Measurements from ENCODE around the gene KDM5B.

Gene KDM5B

GRCh38 chr1:202821467-202821866 lies 13.2 kb upstream of the KDM5B start:
- H3K9me3 ChIP-seq (ENCODE audit: control insufficient read depth, insufficient read depth, low read depth, low read length): no peaks in the 10 kb centered on the region
- POLR2A ChIA-PET: interaction anchor here (1.7 kb wide), 1 partner anchor 11 kb away, joined by 4 read pairs; no protein-coding TSS in a partner anchor
- no peaks in the 10 kb centered on the region for H3K4me1 ChIP-seq (ENCODE audit: control insufficient read depth, insufficient read depth, low read length)
- no peak overlapping the region for H3K4me3 ChIP-seq (ENCODE audit: low read depth, low read length)
- no peak overlapping the region for H3K27ac ChIP-seq (ENCODE audit: extremely low read depth, low read depth, low read length)
- TF ChIP-seq REPIN1 (tag by site-specific recombination; IDR thresholded peaks at IDR 0.05; ENCODE audit: low read depth): no peak
- no peak for TF ChIP-seq ZNF510 (tag by site-specific recombination; IDR thresholded peaks at IDR 0.05; ENCODE audit: insufficient replicate concordance)
- no peak for TF ChIP-seq TSHZ1 (tag by site-specific recombination; IDR thresholded peaks at IDR 0.05; ENCODE audit: borderline replicate concordance)
- TF ChIP-seq ZNF146 (tag by site-specific recombination; IDR thresholded peaks at IDR 0.05): no peak
- no peak for TF ChIP-seq ZNF10 (tag by site-specific recombination; IDR thresholded peaks at IDR 0.05)
- no peak for TF ChIP-seq KLF1 (tag by site-specific recombination; IDR thresholded peaks at IDR 0.05)
- TF ChIP-seq GLIS1 (tag by site-specific recombination; IDR thresholded peaks at IDR 0.05): no peak
- TF ChIP-seq WT1 (tag by site-specific recombination; IDR thresholded peaks at IDR 0.05): no peak
- TF ChIP-seq ZNF626 (tag by site-specific recombination; IDR thresholded peaks at IDR 0.05): no peak
- CTCF ChIA-PET: interaction anchor here (0.9 kb wide), 1 partner anchor 20 kb away, joined by 3 read pairs; no protein-coding TSS in a partner anchor
- no peaks in the 10 kb centered on the region for H3K36me3 ChIP-seq (ENCODE audit: control insufficient read depth in 2 of 2, insufficient read depth in 1 of 2, low read length in 2 of 2)

- no peak for TF ChIP-seq ZNF677 (tag by site-specific recombination; IDR thresholded peaks at IDR 0.05)
- TF ChIP-seq EGR2 (tag by site-specific recombination; IDR thresholded peaks at IDR 0.05; ENCODE audit: low read depth): 0 out of 2 replicates have a peak, but pooled peaks have one; percentile 8
- H3K36me3 ChIP-seq (ENCODE audit: control insufficient read depth in 2 of 2, insufficient read depth in 1 of 2, low read length in 2 of 2): no peaks in the 10 kb centered on the region
- no peaks in the 10 kb centered on the region for H3K4me1 ChIP-seq (ENCODE audit: control insufficient read depth, insufficient read depth, low read length)
- H3K4me3 ChIP-seq (ENCODE audit: low read depth, low read length): no peak overlapping the region
- POLR2A ChIA-PET: interaction anchor here (0.8 kb wide), 1 partner anchor 25 kb away, joined by 4 read pairs; no protein-coding TSS in a partner anchor
- H3K9me3 ChIP-seq (ENCODE audit: control insufficient read depth, insufficient read depth, low read depth, low read length): no peaks in the 10 kb centered on the region
- CTCF ChIA-PET: interaction anchor here (0.7 kb wide), 1 partner anchor 178 kb away, joined by 3 read pairs; no protein-coding TSS in a partner anchor
- no peak overlapping the region for H3K27ac ChIP-seq (ENCODE audit: extremely low read depth, low read depth, low read length)
Observed at GRCh38 chr1:202818819-202819218, 10.6 kb upstream of the KDM5B start.

- Histone ChIP-seq H3K9me3 (ENCODE audit: control insufficient read depth, insufficient read depth, low read depth, low read length) (no peaks in the 10 kb centered on the region), H3K4me1 (ENCODE audit: control insufficient read depth, insufficient read depth, low read length) (no peaks in the 10 kb centered on the region), H3K36me3 (ENCODE audit: control insufficient read depth in 2 of 2, insufficient read depth in 1 of 2, low read length in 2 of 2) (no peaks in the 10 kb centered on the region), H3K27ac (ENCODE audit: extremely low read depth, low read depth, low read length) (no peak overlapping the region), H3K4me3 (ENCODE audit: low read depth, low read length) (no peak overlapping the region)
- ChIA-PET CTCF (interaction anchor here (0.7 to 0.8 kb wide), 2 partner anchors 37 to 631 kb away, joined by 3 to 6 read pairs; no protein-coding TSS in a partner anchor), POLR2A (interaction anchor here (1.1 kb wide), 1 partner anchor 73 kb away, joined by 3 read pairs; no protein-coding TSS in a partner anchor)
- no peak for TF ChIP-seq ZNF175 (tag by site-specific recombination; IDR thresholded peaks at IDR 0.05)
- no peak for TF ChIP-seq ZNF416 (tag by site-specific recombination; IDR thresholded peaks at IDR 0.05)
- peak; percentile 21; the same call in 1 of the 2 replicates for TF ChIP-seq ZNF600 (tag by site-specific recombination; IDR thresholded peaks at IDR 0.05)
- no peak for TF ChIP-seq ZFP37 (tag by site-specific recombination; IDR thresholded peaks at IDR 0.05)
- TF ChIP-seq GLI2 (tag by site-specific recombination; IDR thresholded peaks at IDR 0.05; ENCODE audit: borderline replicate concordance, low read depth): no peak
- no peak for TF ChIP-seq GLI4 (tag by site-specific recombination; IDR thresholded peaks at IDR 0.05)
- TF ChIP-seq ZBTB17 (tag by site-specific recombination; IDR thresholded peaks at IDR 0.05): peak; percentile 53; the same call in 1 of the 2 replicates
- TF ChIP-seq ZNF837 (tag by site-specific recombination; IDR thresholded peaks at IDR 0.05): no peak
- no peak for TF ChIP-seq ZNF311 (tag by site-specific recombination; IDR thresholded peaks at IDR 0.05; ENCODE audit: borderline replicate concordance)
- TF ChIP-seq ZBTB6 (tag by site-specific recombination; IDR thresholded peaks at IDR 0.05): no peak
- no peak for TF ChIP-seq PRDM2 (tag by site-specific recombination; IDR thresholded peaks at IDR 0.05; ENCODE audit: borderline replicate concordance)
Observed at GRCh38 chr1:202815120-202815519, 6.9 kb upstream of the KDM5B start.

Measured in HEK293 (cell line).